HEK293 (cell line): ENCODE results near the gene SGF29.

ENCODE experiments used
- HOXA7 ChIP-seq: sonication (generic); formaldehyde crosslinking; IDR thresholded peaks from 2 replicates; pipeline ENCODE4 v1.8.1; 2022; ENCODE audit warnings: missing genetic modification reagents, borderline replicate concordance
- IKZF3 ChIP-seq: fragments of 450-650 bp; IDR thresholded peaks from 2 replicates; pipeline ENCODE4 v1.5.0; 2018; ENCODE audit warnings: missing biosample characterization, mild to moderate bottlenecking, missing genetic modification characterization, moderate library complexity
- KLF9 ChIP-seq: fragments of 450-650 bp; formaldehyde crosslinking; IDR thresholded peaks from 2 replicates; pipeline ENCODE4 v1.5.1; 2016; ENCODE audit warnings: missing biosample characterization, missing genetic modification characterization, low read depth
- MEIS1 ChIP-seq: sonication (generic); formaldehyde crosslinking; IDR thresholded peaks from 2 replicates; pipeline ENCODE4 v1.8.1; 2022; ENCODE audit warnings: missing genetic modification reagents, mild to moderate bottlenecking, borderline replicate concordance
- OVOL3 ChIP-seq: fragments of 450-650 bp; formaldehyde crosslinking; IDR thresholded peaks from 2 replicates; pipeline ENCODE4 v1.5.1; 2016; ENCODE audit warnings: missing biosample characterization, missing genetic modification characterization
- PRDM1 ChIP-seq: fragments of 450-650 bp; formaldehyde crosslinking; IDR thresholded peaks from 2 replicates; pipeline ENCODE4; 2016; ENCODE audit warnings: missing biosample characterization, missing genetic modification characterization
- RBAK ChIP-seq: fragments of 450-650 bp; formaldehyde crosslinking; IDR thresholded peaks from 2 replicates; pipeline ENCODE4 v1.5.1; 2016; ENCODE audit warnings: missing biosample characterization, missing genetic modification characterization
- REPIN1 ChIP-seq: fragments of 450-650 bp; formaldehyde crosslinking; IDR thresholded peaks from 2 replicates; pipeline ENCODE4 v1.5.1; 2017; ENCODE audit warnings: missing biosample characterization, missing genetic modification characterization, low read depth
- SP2 ChIP-seq: fragments of 450-650 bp; formaldehyde crosslinking; IDR thresholded peaks from 2 replicates; pipeline ENCODE4 v1.5.1; 2016; ENCODE audit warnings: missing biosample characterization, missing genetic modification characterization
- SP3 ChIP-seq: fragments of 450-650 bp; formaldehyde crosslinking; IDR thresholded peaks from 2 replicates; pipeline ENCODE4 v1.5.1; 2016; ENCODE audit warnings: missing biosample characterization, missing genetic modification characterization
- WT1 ChIP-seq: fragments of 450-650 bp; formaldehyde crosslinking; IDR thresholded peaks from 2 replicates; pipeline ENCODE4 v1.5.1; 2016; ENCODE audit warnings: missing biosample characterization, missing genetic modification characterization
- ZBTB1 ChIP-seq: fragments of 450-650 bp; formaldehyde crosslinking; IDR thresholded peaks from 2 replicates; pipeline ENCODE4 v1.5.1; 2016; ENCODE audit warnings: missing biosample characterization, missing genetic modification characterization
- ZEB2 ChIP-seq: fragments of 450-650 bp; formaldehyde crosslinking; IDR thresholded peaks from 2 replicates; pipeline ENCODE4 v1.5.1; 2016; ENCODE audit warnings: missing biosample characterization, missing genetic modification characterization
- ZNF114 ChIP-seq: fragments of 450-650 bp; formaldehyde crosslinking; IDR thresholded peaks from 2 replicates; pipeline ENCODE4 v1.5.0; 2017; ENCODE audit warnings: missing biosample characterization, missing genetic modification characterization
- ZNF140 ChIP-seq: fragments of 450-650 bp; formaldehyde crosslinking; IDR thresholded peaks from 2 replicates; pipeline ENCODE4 v1.5.1; 2016; ENCODE audit warnings: missing biosample characterization, missing genetic modification characterization
- ZNF248 ChIP-seq: fragments of 450-650 bp; formaldehyde crosslinking; IDR thresholded peaks from 2 replicates; pipeline ENCODE4 v1.5.1; 2017; ENCODE audit warnings: missing biosample characterization, missing genetic modification characterization
- ZNF324 ChIP-seq: fragments of 450-650 bp; formaldehyde crosslinking; IDR thresholded peaks from 2 replicates; pipeline ENCODE4 v1.5.1; 2016; ENCODE audit warnings: missing biosample characterization, missing genetic modification characterization
- ZNF391 ChIP-seq: fragments of 450-650 bp; formaldehyde crosslinking; IDR thresholded peaks from 2 replicates; pipeline ENCODE4 v1.5.1; 2016; ENCODE audit warnings: low read depth, missing biosample characterization, missing genetic modification characterization, borderline replicate concordance
- ZNF423 ChIP-seq: fragments of 450-650 bp; formaldehyde crosslinking; IDR thresholded peaks from 2 replicates; pipeline ENCODE4 v1.5.1; 2016; ENCODE audit warnings: missing biosample characterization, missing genetic modification characterization
- ZNF501 ChIP-seq: fragments of 450-650 bp; formaldehyde crosslinking; IDR thresholded peaks from 2 replicates; pipeline ENCODE4 v1.5.1; 2016; ENCODE audit warnings: missing biosample characterization, missing genetic modification characterization
- ZNF558 ChIP-seq: fragments of 450-650 bp; formaldehyde crosslinking; IDR thresholded peaks from 2 replicates; pipeline ENCODE4 v1.5.1; 2016; ENCODE audit warnings: missing biosample characterization, missing genetic modification characterization
- ZNF660 ChIP-seq: fragments of 450-650 bp; IDR thresholded peaks from 2 replicates; pipeline ENCODE4 v1.5.1; 2018; ENCODE audit warnings: missing biosample characterization, mild to moderate bottlenecking, missing genetic modification characterization
- ZNF707 ChIP-seq: fragments of 450-650 bp; formaldehyde crosslinking; IDR thresholded peaks from 2 replicates; pipeline ENCODE4 v1.5.1; 2016; ENCODE audit warnings: missing biosample characterization, missing genetic modification characterization
- ZNF76 ChIP-seq: fragments of 450-650 bp; formaldehyde crosslinking; IDR thresholded peaks from 2 replicates; pipeline ENCODE4; 2016; ENCODE audit warnings: low read depth, missing biosample characterization, missing genetic modification characterization, borderline replicate concordance
- ZNF830 ChIP-seq: fragments of 450-650 bp; IDR thresholded peaks from 2 replicates; pipeline ENCODE4 v1.5.0; 2018; ENCODE audit warnings: missing biosample characterization, missing genetic modification characterization, low read depth, mild to moderate bottlenecking, moderate library complexity
- ZSCAN30 ChIP-seq: fragments of 450-650 bp; IDR thresholded peaks from 2 replicates; pipeline ENCODE4 v1.5.1; 2018; ENCODE audit warnings: missing biosample characterization, mild to moderate bottlenecking, missing genetic modification characterization, moderate library complexity
- TF ChIP-seq, protein P1 (sequence below): fragments of 450-650 bp; formaldehyde crosslinking; IDR thresholded peaks from 2 replicates; pipeline ENCODE4 v1.5.1; 2016; ENCODE audit warnings: missing biosample characterization, missing genetic modification characterization
- TF ChIP-seq, protein P2 (sequence below): fragments of 450-650 bp; formaldehyde crosslinking; IDR thresholded peaks from 2 replicates; pipeline ENCODE4 v1.5.1; 2016; ENCODE audit warnings: missing biosample characterization, missing genetic modification characterization
- TF ChIP-seq, protein P3 (sequence below): fragments of 450-650 bp; formaldehyde crosslinking; IDR thresholded peaks from 2 replicates; pipeline ENCODE4 v1.5.1; 2016; ENCODE audit warnings: missing biosample characterization, missing genetic modification characterization
- TF ChIP-seq, protein P4 (sequence below): fragments of 450-650 bp; formaldehyde crosslinking; IDR thresholded peaks from 2 replicates; pipeline ENCODE4 v1.5.1; 2016; ENCODE audit warnings: missing biosample characterization, missing genetic modification characterization, borderline replicate concordance
- TF ChIP-seq, protein P5 (sequence below): fragments of 450-650 bp; formaldehyde crosslinking; IDR thresholded peaks from 2 replicates; pipeline ENCODE4 v1.5.1; 2016; ENCODE audit warnings: missing biosample characterization, missing genetic modification characterization, low read depth
- TF ChIP-seq, protein P6 (sequence below): fragments of 450-650 bp; formaldehyde crosslinking; IDR thresholded peaks from 2 replicates; pipeline ENCODE4 v1.5.1; 2016; ENCODE audit warnings: missing biosample characterization, missing genetic modification characterization

The SGF29 gene

DNA sequence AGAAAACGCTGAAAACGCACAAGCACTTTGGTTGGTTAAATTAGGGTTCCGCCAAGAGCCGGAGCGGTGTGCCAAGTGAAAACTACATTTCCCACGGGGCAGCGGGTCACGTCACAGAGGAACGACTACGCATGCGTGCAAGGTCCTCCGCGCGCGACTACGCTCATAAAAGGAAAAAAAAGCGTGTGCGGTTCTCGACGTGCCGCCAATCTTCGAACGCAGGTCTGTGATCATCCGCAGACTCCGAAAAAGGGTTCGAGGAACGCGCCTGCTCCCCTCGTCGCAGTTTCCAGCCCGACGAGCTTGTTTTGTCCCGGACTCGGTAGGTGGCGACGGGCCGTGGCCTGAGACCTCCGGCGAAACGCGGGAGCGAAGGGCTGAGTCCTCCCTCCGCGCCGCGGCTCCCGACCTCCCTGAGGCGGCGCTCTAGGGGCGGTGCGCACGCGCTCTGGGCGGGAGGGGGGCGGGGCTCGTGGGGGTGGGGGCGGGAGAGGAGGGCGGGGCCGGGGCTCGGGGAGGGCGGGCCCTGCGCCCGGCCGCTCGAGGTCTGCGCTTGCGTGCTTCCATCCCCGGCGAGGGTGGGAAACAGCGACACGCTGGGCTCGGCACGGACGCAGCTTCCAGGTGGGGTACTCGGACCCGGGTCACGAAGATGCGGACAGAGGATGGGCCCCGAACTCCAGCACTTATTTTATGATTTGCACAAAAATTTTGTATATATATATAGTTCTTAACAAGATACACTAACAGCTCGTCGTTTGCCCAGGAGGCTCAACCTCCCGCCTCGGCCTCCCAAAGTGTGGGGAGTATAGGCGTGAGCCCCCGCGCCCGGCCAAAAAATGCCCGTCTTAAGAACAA is at the start of gene SGF29 (continued):
- TF ChIP-seq WT1 (tag by site-specific recombination) = peak; percentile 59; the same call in 1 of the 2 replicates
- no peak for TF ChIP-seq ZNF830 (tag by site-specific recombination)
- peak; percentile 15; the same call in 1 of the 2 replicates for TF ChIP-seq ZNF140 (tag by site-specific recombination)
- peak; percentile 24; the same call in 1 of the 2 replicates for TF ChIP-seq ZNF707 (tag by site-specific recombination)
- TF ChIP-seq, protein P1, sequence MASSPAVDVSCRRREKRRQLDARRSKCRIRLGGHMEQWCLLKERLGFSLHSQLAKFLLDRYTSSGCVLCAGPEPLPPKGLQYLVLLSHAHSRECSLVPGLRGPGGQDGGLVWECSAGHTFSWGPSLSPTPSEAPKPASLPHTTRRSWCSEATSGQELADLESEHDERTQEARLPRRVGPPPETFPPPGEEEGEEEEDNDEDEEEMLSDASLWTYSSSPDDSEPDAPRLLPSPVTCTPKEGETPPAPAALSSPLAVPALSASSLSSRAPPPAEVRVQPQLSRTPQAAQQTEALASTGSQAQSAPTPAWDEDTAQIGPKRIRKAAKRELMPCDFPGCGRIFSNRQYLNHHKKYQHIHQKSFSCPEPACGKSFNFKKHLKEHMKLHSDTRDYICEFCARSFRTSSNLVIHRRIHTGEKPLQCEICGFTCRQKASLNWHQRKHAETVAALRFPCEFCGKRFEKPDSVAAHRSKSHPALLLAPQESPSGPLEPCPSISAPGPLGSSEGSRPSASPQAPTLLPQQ (tag by site-specific recombination) = peak; percentile 86
- TF ChIP-seq, protein P2, sequence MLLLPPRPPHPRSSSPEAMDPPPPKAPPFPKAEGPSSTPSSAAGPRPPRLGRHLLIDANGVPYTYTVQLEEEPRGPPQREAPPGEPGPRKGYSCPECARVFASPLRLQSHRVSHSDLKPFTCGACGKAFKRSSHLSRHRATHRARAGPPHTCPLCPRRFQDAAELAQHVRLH (tag by site-specific recombination) = peak; percentile 56; the same call in 1 of the 2 replicates
- peak; percentile 92 for TF ChIP-seq ZNF391 (tag by site-specific recombination)
- peak; percentile 86 for TF ChIP-seq ZSCAN30
- no peak for TF ChIP-seq HOXA7 (CRISPR knock-in tag)
- TF ChIP-seq SP3 (tag by site-specific recombination) = peak; percentile 76
- peak; percentile 93 for TF ChIP-seq ZEB2 (tag by site-specific recombination)
- TF ChIP-seq ZNF558 (tag by site-specific recombination) = no peak
- TF ChIP-seq, protein P3, sequence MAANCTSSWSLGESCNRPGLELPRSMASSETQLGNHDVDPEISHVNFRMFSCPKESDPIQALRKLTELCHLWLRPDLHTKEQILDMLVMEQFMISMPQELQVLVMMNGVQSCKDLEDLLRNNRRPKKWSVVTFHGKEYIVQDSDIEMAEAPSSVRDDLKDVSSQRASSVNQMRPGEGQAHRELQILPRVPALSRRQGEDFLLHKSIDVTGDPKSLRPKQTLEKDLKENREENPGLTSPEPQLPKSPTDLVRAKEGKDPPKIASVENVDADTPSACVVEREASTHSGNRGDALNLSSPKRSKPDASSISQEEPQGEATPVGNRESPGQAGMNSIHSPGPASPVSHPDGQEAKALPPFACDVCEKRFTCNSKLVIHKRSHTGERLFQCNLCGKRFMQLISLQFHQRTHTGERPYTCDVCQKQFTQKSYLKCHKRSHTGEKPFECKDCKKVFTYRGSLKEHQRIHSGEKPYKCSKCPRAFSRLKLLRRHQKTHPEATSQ (tag by site-specific recombination) = 0 out of 2 replicates have a peak, but pooled peaks have one; percentile 67
- peak; percentile 95 for TF ChIP-seq ZBTB1
- TF ChIP-seq ZNF423 = no peak
- TF ChIP-seq ZNF501 (tag by site-specific recombination) = peak; percentile 84; the same call in 1 of the 2 replicates
- TF ChIP-seq ZNF248 (tag by site-specific recombination) = no peak
- TF ChIP-seq ZNF76 (tag by site-specific recombination) = peak; percentile 89
- peak; percentile 52; the same call in 1 of the 2 replicates for TF ChIP-seq IKZF3 (tag by site-specific recombination)
- TF ChIP-seq, protein P4, sequence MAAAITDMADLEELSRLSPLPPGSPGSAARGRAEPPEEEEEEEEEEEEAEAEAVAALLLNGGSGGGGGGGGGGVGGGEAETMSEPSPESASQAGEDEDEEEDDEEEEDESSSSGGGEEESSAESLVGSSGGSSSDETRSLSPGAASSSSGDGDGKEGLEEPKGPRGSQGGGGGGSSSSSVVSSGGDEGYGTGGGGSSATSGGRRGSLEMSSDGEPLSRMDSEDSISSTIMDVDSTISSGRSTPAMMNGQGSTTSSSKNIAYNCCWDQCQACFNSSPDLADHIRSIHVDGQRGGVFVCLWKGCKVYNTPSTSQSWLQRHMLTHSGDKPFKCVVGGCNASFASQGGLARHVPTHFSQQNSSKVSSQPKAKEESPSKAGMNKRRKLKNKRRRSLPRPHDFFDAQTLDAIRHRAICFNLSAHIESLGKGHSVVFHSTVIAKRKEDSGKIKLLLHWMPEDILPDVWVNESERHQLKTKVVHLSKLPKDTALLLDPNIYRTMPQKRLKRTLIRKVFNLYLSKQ (tag by site-specific recombination) = 0 out of 2 replicates have a peak, but pooled peaks have one; percentile 28
- TF ChIP-seq ZNF114 = no peak
- no peak for TF ChIP-seq MEIS1 (CRISPR knock-in tag)
- peak; percentile 95 for TF ChIP-seq ZNF660 (tag by site-specific recombination)
- no peak for TF ChIP-seq PRDM1 (tag by site-specific recombination)
- TF ChIP-seq RBAK (tag by site-specific recombination) = no peak
- TF ChIP-seq, protein P5, sequence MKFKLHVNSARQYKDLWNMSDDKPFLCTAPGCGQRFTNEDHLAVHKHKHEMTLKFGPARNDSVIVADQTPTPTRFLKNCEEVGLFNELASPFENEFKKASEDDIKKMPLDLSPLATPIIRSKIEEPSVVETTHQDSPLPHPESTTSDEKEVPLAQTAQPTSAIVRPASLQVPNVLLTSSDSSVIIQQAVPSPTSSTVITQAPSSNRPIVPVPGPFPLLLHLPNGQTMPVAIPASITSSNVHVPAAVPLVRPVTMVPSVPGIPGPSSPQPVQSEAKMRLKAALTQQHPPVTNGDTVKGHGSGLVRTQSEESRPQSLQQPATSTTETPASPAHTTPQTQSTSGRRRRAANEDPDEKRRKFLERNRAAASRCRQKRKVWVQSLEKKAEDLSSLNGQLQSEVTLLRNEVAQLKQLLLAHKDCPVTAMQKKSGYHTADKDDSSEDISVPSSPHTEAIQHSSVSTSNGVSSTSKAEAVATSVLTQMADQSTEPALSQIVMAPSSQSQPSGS (tag by site-specific recombination) = peak; percentile 20; the same call in 1 of the 2 replicates
- peak; percentile 65 for TF ChIP-seq OVOL3 (tag by site-specific recombination)
- TF ChIP-seq, protein P6, sequence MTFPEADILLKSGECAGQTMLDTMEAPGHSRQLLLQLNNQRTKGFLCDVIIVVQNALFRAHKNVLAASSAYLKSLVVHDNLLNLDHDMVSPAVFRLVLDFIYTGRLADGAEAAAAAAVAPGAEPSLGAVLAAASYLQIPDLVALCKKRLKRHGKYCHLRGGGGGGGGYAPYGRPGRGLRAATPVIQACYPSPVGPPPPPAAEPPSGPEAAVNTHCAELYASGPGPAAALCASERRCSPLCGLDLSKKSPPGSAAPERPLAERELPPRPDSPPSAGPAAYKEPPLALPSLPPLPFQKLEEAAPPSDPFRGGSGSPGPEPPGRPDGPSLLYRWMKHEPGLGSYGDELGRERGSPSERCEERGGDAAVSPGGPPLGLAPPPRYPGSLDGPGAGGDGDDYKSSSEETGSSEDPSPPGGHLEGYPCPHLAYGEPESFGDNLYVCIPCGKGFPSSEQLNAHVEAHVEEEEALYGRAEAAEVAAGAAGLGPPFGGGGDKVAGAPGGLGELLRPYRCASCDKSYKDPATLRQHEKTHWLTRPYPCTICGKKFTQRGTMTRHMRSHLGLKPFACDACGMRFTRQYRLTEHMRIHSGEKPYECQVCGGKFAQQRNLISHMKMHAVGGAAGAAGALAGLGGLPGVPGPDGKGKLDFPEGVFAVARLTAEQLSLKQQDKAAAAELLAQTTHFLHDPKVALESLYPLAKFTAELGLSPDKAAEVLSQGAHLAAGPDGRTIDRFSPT (tag by site-specific recombination) = no peak
- TF ChIP-seq SP2 = peak; percentile 66
- TF ChIP-seq REPIN1 = peak; percentile 88; the same call in 1 of the 2 replicates
- TF ChIP-seq KLF9 (tag by site-specific recombination) = peak; percentile 71
- TF ChIP-seq ZNF324 = peak; percentile 79; the same call in 1 of the 2 replicates
